HepG2 (cell line): ENCODE measurements around the gene EMILIN1. TPM values are rescaled to one million over a fixed set of nuclear protein-coding genes. Genes with fewer than 3 reads are reported as not detected.
A peak's percentile ranks its signal among the peaks of the same experiment; 100 is the strongest.

ENCODE experiments used
- CREM ChIP-seq, 2 experiments: sonication (generic) in 1 of 2; formaldehyde crosslinking in 1 of 2; IDR thresholded peaks; 2 replicates each; pipeline versions ENCODE4 v1.4.0 to v1.6.1; 2016 to 2020; ENCODE audit warnings: antibody characterized with exemption in 1 of 2, mild to moderate bottlenecking in 1 of 2, missing genetic modification reagents in 1 of 2
- EZH2 ChIP-seq: conservative IDR thresholded peaks from 2 replicates; pipeline ENCODE4 v1.6.1; 2012; ENCODE audit warnings: mild to moderate bottlenecking, low read depth, low read length, moderate library complexity
- HNRNPL ChIP-seq: fragments of 200-400 bp; formaldehyde crosslinking; IDR thresholded peaks from 2 replicates; pipeline ENCODE4 v1.6.1; 2017; ENCODE audit warnings: mild to moderate bottlenecking, low read depth, low read length
- HNRNPLL ChIP-seq: fragments of 200-400 bp; formaldehyde crosslinking; IDR thresholded peaks from 2 replicates; pipeline ENCODE4 v1.6.1; 2017; ENCODE audit warnings: mild to moderate bottlenecking, low read depth, low read length; ENCODE audit not compliant: poor library complexity, severe bottlenecking
- MED1 ChIP-seq: sonication (generic); formaldehyde crosslinking; IDR thresholded peaks from 2 replicates; pipeline ENCODE4 v1.4.0; 2020; ENCODE audit warnings: missing genetic modification reagents
- MEF2D ChIP-seq: sonication (generic); formaldehyde crosslinking; IDR thresholded peaks from 2 replicates; pipeline ENCODE4 v1.5.1; 2020; ENCODE audit warnings: mild to moderate bottlenecking, missing genetic modification reagents
- RARA ChIP-seq: IDR thresholded peaks from 2 replicates; pipeline ENCODE4 v1.6.1; 2016; ENCODE audit warnings: missing genetic modification reagents, missing compliant biosample characterization
- RARG ChIP-seq: sonication (generic); formaldehyde crosslinking; IDR thresholded peaks from 2 replicates; pipeline ENCODE4 v1.4.0; 2020; ENCODE audit warnings: low read depth, mild to moderate bottlenecking, missing genetic modification reagents
- SSRP1 ChIP-seq: IDR thresholded peaks from 2 replicates; pipeline ENCODE4 v1.6.1; 2016; ENCODE audit warnings: control low read depth
- ZNF607 ChIP-seq: sonication (generic); formaldehyde crosslinking; IDR thresholded peaks from 2 replicates; pipeline ENCODE4 v1.5.1; 2020; ENCODE audit warnings: missing genetic modification reagents, mild to moderate bottlenecking, borderline replicate concordance
- ZNF670 ChIP-seq: sonication (generic); formaldehyde crosslinking; IDR thresholded peaks from 2 replicates; pipeline ENCODE4 v1.8.0; 2022; ENCODE audit warnings: mild to moderate bottlenecking, missing genetic modification reagents, borderline replicate concordance
- polyA plus RNA-seq, 8 experiments: library from polyadenylated mRNA; depleted of rRNA in 3 of 8; stranded (reverse) in 7 of 8; unstranded in 1 of 8; fragments of >200 nt; fragmentation: Illumina TruSeq in 4 of 8; extraction: Trizol in 4 of 8; gene quantifications; 2 replicates each; pipeline versions ENCODE4 v1.2.1 to v1.2.3, GENCODE V29; 2011 to 2016; ENCODE audit warnings: low read depth in 4 of 8, missing spikeins in 1 of 8, mixed read lengths in 1 of 8; ENCODE audit not compliant: insufficient read depth in 1 of 8
- total RNA-seq, 5 experiments: library from RNA; depleted of rRNA; stranded (reverse); fragments of >200 nt; fragmentation: Illumina TruSeq; extraction: Trizol; gene quantifications; 2 replicates each; pipeline ENCODE4 v1.2.3, GENCODE V29; 2016; ENCODE audit warnings: low read depth in 1 of 5
- TF ChIP-seq, protein P1 (sequence below): IDR thresholded peaks from 2 replicates; pipeline ENCODE4 v1.6.1; 2016; ENCODE audit warnings: missing compliant biosample characterization, missing genetic modification reagents, borderline replicate concordance
- TF ChIP-seq, protein P2 (sequence below): sonication (generic); formaldehyde crosslinking; IDR thresholded peaks from 2 replicates; pipeline ENCODE4; 2020; ENCODE audit warnings: missing genetic modification reagents, mild to moderate bottlenecking, borderline replicate concordance
- TF ChIP-seq, protein P3 (sequence below): sonication (generic); formaldehyde crosslinking; IDR thresholded peaks from 2 replicates; pipeline ENCODE4 v1.5.0; 2020; ENCODE audit warnings: missing genetic modification reagents
- TF ChIP-seq, protein P4 (sequence below): IDR thresholded peaks from 2 replicates; pipeline ENCODE4 v1.6.1; 2012; ENCODE audit warnings: low read depth, low read length, improper control_type of control experiment
- TF ChIP-seq, protein P5 (sequence below): sonication (generic); formaldehyde crosslinking; IDR thresholded peaks from 2 replicates; pipeline ENCODE4 v1.4.0; 2020; ENCODE audit warnings: mild to moderate bottlenecking, low read depth, missing genetic modification reagents

Gene EMILIN1
- total and polyA plus RNA-seq, 2 of the 13 experiments (the other 11 are each of a cell fraction or from before 2014, with no cell fraction given), result 8.1 to 9.7 TPM

DNA sequence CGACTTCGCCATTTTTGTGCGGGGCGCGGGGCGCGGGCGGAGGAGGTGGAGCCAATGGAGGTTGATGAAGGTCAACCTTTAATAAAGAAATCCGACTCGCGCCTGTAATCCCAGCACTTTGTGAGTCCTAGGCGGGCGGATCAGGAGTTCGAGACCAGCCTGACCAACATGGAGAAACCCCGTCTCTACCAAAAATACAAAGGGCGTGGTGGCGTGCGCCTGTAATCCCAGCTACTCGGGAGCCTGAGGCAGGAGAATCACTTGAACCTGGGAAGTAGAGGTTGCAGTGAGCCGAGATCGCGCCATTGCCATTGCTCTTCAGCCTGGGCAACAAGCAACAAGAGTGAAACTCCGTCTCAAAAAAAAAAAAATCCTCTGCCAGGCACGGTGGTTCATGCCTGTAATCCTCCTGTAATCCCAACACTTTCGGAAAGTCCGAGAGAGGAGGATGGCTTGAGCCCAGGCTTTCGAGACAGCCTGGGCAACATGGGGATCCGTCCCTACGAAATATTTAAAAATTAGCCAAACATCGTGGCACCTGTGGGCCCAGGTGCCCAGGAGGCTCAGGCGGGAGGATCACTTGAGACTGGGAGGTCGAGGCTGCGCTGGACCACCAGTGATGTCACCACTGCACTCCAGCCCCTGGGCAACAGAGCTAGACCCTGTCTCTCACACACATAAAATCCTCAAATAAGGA is 56.5 kb downstream of the EMILIN1 start (continued):
- TF ChIP-seq HNRNPL (no peak), MED1 (no peak; the same call in 1 of the 2 replicates), HNRNPLL (no peak), MEF2D (CRISPR knock-in tag) (no peak; the same call in 1 of the 2 replicates), SSRP1 (CRISPR knock-in tag) (no peak), ZNF670 (CRISPR knock-in tag) (no peak), RARA (CRISPR knock-in tag) (no peak), EZH2 (no peak), CREM (IDR thresholded peaks at IDR 0.05) (0 out of 2 replicates have a peak, but pooled peaks have one; percentile 38), CREM (CRISPR knock-in tag; IDR thresholded peaks at IDR 0.05) (no peak), RARG (CRISPR knock-in tag) (0 out of 2 replicates have a peak, but pooled peaks have one; percentile 83), ZNF607 (CRISPR knock-in tag) (no peak)
- TF ChIP-seq, protein P1, sequence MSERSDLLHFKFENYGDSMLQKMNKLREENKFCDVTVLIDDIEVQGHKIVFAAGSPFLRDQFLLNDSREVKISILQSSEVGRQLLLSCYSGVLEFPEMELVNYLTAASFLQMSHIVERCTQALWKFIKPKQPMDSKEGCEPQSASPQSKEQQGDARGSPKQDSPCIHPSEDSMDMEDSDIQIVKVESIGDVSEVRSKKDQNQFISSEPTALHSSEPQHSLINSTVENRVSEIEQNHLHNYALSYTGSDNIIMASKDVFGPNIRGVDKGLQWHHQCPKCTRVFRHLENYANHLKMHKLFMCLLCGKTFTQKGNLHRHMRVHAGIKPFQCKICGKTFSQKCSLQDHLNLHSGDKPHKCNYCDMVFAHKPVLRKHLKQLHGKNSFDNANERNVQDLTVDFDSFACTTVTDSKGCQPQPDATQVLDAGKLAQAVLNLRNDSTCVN (CRISPR knock-in tag), result no peak
- TF ChIP-seq, protein P2, sequence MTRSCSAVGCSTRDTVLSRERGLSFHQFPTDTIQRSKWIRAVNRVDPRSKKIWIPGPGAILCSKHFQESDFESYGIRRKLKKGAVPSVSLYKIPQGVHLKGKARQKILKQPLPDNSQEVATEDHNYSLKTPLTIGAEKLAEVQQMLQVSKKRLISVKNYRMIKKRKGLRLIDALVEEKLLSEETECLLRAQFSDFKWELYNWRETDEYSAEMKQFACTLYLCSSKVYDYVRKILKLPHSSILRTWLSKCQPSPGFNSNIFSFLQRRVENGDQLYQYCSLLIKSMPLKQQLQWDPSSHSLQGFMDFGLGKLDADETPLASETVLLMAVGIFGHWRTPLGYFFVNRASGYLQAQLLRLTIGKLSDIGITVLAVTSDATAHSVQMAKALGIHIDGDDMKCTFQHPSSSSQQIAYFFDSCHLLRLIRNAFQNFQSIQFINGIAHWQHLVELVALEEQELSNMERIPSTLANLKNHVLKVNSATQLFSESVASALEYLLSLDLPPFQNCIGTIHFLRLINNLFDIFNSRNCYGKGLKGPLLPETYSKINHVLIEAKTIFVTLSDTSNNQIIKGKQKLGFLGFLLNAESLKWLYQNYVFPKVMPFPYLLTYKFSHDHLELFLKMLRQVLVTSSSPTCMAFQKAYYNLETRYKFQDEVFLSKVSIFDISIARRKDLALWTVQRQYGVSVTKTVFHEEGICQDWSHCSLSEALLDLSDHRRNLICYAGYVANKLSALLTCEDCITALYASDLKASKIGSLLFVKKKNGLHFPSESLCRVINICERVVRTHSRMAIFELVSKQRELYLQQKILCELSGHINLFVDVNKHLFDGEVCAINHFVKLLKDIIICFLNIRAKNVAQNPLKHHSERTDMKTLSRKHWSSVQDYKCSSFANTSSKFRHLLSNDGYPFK, result no peak
- TF ChIP-seq, protein P3, sequence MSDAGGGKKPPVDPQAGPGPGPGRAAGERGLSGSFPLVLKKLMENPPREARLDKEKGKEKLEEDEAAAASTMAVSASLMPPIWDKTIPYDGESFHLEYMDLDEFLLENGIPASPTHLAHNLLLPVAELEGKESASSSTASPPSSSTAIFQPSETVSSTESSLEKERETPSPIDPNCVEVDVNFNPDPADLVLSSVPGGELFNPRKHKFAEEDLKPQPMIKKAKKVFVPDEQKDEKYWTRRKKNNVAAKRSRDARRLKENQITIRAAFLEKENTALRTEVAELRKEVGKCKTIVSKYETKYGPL (CRISPR knock-in tag), result no peak
- TF ChIP-seq, protein P4, sequence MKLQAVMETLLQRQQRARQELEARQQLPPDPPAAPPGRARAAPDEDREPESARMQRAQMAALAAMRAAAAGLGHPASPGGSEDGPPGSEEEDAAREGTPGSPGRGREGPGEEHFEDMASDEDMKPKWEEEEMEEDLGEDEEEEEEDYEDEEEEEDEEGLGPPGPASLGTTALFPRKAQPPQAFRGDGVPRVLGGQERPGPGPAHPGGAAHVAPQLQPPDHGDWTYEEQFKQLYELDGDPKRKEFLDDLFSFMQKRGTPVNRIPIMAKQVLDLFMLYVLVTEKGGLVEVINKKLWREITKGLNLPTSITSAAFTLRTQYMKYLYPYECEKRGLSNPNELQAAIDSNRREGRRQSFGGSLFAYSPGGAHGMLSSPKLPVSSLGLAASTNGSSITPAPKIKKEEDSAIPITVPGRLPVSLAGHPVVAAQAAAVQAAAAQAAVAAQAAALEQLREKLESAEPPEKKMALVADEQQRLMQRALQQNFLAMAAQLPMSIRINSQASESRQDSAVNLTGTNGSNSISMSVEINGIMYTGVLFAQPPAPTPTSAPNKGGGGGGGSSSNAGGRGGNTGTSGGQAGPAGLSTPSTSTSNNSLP, result 0 out of 2 replicates have a peak, but pooled peaks have one; percentile 26
- TF ChIP-seq, protein P5, sequence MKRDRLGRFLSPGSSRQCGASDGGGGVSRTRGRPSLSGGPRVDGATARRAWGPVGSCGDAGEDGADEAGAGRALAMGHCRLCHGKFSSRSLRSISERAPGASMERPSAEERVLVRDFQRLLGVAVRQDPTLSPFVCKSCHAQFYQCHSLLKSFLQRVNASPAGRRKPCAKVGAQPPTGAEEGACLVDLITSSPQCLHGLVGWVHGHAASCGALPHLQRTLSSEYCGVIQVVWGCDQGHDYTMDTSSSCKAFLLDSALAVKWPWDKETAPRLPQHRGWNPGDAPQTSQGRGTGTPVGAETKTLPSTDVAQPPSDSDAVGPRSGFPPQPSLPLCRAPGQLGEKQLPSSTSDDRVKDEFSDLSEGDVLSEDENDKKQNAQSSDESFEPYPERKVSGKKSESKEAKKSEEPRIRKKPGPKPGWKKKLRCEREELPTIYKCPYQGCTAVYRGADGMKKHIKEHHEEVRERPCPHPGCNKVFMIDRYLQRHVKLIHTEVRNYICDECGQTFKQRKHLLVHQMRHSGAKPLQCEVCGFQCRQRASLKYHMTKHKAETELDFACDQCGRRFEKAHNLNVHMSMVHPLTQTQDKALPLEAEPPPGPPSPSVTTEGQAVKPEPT (CRISPR knock-in tag), result no peak
